Right ventricle myocardium superior (tissue), 1 donor: ENCODE measurements around the gene PHC2. TPM values are rescaled to one million over a fixed set of nuclear protein-coding genes. Genes with fewer than 3 reads are reported as not detected.
A peak's percentile ranks its signal among the peaks of the same experiment; 100 is the strongest.

Experiments
- ATAC-seq: fragments of 200-7000 bp; cut with Tn5 transposase; one replicate; pipeline ENCODE4 v1.9.1; 2020; ENCODE audit warnings: mild to moderate bottlenecking; ENCODE audit not compliant: poor library complexity
- DNase-seq: peaks from one replicate; pipeline ENCODE4 v3.0.0-alpha.2; 2020
- intact Hi-C: fragments of 100-400 bp; cut with DNase I; formaldehyde crosslinking; loops from one replicate; pipeline ENCODE4 v1.11.2; 2022
- total RNA-seq: library from RNA; stranded (reverse); fragmentation: NEBNext Ultra II Directional; extraction: Animal tissue kit (Norgen Biotek cat#: 25700); gene quantifications from one replicate; pipeline ENCODE4 v1.2.1, GENCODE V29; 2021
- donor health status: DM: no; HTN: yes; CAD: no; lungs with severe emphysema.

The PHC2 gene
- total RNA-seq, 1 donor from 2014 or later = 105 TPM

DNA sequence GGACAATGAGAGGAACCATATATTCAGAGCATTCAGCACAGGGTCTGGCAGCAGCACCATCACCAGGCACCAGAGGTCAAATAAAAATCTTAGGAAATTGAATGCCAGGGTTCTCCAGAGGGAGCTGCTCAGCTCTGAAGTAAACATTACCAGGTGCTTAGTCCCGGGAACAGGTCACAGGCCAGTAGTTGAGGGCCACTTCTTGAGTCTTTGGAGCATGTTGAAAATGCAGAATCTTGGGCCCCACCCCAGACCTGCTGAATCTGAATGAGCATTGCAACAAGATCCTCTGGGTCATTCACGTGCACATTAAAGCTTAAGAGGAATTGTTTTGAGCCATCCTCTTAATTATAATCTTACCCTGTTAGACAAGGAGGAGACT, 33.8 kb downstream of the PHC2 start:
- intact Hi-C loops = no loop called here
- DNase-seq = no peak

DNA sequence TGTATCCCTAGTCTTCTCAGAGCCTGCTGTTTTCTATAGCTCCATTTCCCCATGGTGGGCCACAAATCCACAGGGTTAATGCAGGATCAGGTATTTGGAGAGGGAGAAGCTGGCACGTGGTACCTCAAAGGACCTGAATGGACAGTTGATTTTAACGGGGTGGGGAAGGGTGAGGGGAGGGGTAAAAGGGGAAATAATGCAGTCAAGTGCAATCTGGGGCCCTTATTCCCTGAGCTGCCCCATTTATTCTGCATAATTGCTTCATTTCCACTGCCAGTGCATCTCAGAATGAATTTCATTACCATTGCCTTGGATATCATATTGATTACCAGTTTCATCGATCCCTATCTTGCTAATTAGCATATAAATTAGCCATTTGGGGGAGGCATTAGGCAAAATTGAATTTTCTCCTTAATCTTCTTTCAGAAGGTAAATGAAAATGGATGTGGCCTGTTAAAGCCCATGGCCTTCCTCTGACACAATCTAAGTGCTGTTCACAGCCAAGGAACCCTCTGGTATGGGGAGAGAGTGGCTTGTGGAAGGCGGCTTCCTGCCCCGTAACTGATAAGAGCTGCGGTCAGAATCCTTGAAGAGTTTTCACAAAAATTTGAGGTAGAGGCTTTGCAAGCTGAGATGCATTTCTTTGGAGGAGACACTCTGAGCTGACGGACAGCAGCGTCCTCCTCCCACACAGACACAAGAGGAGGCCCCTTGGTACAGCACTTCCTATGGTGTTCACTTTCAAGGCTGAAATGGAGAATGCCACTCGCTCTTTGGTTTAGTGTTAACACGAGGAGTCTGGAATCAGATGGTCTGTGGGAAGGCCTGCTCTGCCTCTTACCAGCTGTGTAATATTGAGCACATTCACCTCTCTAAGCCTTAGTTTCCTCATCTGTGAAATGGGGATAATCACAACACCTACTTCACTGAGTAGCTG, 34.4 kb downstream of the PHC2 start:
- ATAC-seq (no peak), DNase-seq (no peak)
- intact Hi-C loops = no loop called here

More for the DNA sequence above, 33.8 kb downstream of the PHC2 start:
- no peak for ATAC-seq

DNA sequence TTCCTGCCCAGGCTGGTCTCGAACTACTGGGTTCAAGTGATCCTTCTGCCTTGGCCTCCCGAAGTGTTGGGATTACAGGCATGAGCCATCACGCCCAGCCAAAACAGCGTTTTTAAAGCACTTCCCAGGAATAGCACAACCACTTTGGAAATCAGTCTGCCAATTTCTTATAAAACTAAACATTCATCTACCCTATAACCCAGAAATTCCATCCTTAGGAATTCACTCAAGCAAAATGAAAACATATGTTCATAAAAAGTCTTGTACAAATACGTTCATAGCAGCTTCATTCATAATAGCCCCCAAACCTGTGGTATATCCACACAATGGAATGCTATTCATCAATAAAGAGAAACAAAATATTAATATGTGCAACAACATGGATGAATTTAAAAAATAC, 36.1 kb downstream of the PHC2 start:
- intact Hi-C loops = no loop called here
- DNase-seq = no peak
- ATAC-seq = no peak

DNA sequence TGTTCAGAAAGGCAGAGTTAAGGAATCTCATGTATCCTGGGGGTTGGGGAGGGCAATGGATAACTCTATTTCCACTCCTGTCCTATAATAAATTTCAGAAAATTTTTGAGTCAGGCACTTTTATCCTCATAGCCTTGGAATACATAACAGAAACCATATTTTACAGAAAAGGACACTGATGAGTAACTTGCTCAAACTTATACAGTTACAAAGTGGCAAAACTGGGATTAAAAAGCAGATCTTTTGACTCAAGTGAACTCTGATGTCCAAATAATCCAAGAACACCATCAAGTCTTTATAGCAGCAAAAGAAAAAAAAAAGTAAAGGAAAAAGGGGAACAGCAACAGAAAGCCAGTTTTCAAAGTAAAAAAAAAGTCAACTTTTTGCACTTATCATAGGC, 36.9 kb downstream of the PHC2 start:
- intact Hi-C loops = no loop called here
- DNase-seq (no peak), ATAC-seq (no peak)

DNA sequence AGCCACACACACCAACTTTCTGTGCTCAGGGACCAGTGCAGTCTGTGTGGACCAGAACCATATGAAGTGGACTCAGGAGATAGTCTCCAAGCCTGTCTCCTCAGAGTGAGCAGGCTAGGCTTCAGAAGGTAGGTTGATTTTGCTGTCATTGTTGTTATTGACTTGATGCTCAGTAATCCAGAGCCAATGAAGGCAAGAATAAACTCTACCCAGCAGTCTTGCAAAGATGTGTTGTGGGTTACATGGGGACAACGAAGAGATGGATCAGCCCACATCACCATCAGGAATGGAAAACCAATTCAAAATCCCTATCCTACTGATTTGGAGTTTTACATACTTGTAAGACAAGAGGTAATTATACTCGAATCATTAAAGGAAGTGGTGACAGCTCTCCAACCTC, 37.4 kb downstream of the PHC2 start:
- intact Hi-C loops = no loop called here
- ATAC-seq = no peak

DNA sequence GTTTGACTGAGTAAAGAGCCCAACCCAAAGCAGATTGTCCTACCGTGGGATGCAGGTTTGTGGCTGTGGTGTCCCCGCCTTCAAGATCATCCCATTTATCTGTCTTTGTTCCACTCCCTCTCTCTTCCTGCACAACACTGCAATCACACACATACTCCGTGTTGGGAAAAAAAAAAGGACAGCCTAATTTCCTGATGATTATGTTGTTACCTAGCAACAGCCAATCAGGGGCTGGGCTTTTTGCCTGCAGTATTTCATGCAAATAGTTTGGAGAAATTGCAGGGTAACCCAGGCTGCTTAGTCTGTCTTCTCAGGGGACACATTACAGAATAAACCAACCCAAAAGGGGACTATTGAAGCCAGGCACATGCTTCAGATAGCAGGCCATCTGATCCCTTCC, 38.3 kb downstream of the PHC2 start:
- ATAC-seq = no peak
- intact Hi-C loops = no loop called here
- no peak for DNase-seq

More for the DNA sequence above, 37.4 kb downstream of the PHC2 start:
- no peak for DNase-seq

DNA sequence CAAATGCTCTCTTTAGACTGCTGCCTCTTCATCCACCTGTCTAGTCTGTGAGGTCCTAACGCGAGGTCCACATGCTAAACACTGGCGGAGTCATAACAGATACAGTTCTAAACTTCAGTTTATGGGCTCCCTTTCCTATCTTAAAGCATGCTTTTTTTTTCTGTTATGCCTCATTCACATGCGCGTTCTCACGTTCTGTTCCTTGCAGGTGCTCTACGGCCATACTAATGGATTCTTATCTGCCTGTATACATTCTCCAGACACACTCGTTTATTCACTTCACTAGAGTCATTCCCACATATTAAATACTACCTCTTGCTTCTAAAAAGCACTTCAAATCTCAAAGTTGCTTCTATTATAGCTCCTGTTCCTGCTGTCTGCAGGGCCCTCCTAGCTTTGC, 38.7 kb downstream of the PHC2 start:
- no peak for ATAC-seq
- no peak for DNase-seq
- intact Hi-C loops = no loop called here

DNA sequence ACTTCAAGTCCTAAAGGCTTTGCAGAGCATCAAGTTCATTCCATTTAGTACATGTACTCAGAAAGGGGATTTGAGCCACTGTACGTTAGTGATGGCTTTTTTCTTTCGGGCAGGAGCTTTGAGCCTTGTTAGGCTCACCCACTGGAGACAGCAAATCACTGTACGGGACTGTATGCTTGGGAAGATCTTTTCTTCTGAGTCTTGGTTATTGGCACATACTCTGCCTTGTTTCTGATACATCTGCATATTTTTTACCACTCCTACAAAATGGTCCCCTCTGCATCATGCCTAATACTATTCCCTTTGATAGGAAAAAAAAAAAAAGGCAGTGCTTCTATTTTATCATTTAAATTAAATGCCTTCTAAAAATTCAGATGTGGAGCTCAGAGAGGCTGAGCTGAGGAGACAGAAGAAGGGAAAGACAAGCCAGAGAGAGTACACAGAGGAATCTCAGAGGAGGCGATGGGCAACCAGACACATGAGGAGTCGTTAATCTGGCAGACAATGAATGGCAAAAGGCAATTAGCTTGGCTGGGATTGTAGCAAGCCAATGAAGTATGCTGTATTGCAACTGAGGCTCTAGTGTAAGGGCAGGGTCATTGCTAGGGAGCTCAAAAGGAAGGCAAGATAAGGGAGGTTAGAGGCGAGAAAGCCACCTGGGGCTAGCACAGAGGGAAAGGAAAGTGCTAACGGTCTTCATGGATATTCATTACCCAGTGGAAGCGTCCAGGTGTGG, 39.4 kb downstream of the PHC2 start:
- DNase-seq = no peak
- intact Hi-C loops = no loop called here
- ATAC-seq = no peak

DNA sequence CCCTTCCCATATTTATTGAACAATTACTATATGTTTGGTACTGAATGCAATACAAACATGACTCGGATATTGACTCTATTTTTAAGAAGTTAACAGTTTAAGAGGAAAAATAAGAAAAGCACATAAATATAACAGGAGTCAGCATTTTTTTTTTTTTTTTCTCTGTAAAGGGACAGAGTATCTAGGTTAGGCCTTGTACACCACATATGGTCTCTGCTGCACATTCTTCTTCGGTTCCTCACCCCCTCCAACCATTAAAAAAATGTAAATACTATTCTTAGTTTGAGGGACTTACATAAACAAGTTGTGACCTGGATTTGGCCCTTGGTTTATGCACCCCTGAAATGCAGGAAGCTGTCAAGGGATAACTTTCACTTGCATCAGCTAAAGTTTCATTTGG, 40.4 kb downstream of the PHC2 start:
- ATAC-seq = no peak
- intact Hi-C loops = no loop called here
- no peak for DNase-seq

DNA sequence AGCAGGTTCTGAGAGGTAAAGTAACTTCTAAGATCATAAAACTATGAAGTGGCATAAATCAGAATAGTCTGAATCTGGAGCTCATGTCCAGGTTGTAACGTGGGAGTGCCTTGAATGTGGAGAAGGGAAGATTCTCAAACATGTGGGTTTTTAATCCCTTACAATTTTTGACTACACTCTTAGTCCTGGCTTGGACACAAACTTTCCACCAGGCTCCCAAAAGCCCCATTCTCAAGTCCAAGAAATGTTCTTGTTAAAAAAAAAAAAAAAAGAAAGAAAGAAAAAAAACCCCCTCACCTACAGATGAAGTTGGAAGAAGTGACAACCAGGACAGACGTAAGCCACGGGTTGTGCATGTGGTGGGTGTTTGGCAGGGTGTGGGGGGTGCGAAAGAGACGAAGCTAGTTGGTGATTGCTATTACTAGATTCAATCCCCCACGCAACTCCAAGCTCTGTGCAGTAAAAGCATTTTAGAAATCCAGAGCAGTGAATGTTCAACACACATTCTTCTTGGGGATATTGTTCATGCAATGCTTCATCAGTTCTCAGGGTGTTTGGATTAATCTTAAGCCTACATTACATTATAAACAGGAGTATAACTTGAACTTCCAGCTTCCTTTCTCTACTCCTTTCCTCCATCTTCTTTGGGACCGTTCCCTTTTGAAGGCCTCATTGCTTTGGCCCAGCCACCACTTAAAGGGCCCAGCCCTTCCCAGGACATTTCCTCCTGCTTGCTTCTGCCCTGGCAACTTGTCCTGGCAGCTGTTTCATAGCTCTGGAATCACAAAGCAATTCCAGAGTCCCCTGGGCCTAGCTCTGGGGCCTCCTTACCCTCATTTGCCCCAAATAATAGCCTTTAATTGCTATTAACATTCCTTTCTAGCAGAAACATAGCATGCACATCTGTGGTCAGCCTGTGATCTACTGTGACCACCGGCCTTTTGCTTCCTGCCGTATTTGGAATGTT, 41.8 kb downstream of the PHC2 start:
- peak; percentile 70 for DNase-seq
- intact Hi-C loops = no loop called here

DNA sequence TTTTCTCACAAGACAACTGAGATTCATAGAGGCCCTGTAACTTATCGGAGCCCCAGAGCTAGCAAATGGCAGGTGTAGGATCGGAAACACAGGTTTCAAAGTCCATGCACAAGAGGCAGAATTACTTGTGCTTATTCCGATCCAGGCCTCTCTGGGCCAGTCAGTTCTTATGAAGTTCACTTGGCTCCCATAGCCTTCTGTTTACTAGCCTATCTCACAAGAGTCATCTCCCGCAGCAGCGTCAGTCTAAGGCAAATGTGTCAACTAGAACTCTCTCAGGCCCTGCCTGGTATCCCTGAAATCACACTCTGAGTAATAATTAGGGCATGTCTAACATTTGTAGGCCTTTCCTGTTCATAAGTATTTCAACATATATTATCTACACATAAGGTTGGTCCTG, 43.3 kb downstream of the PHC2 start:
- intact Hi-C loops = no loop called here
- DNase-seq = no peak
- peak; percentile 18 for ATAC-seq

More for the DNA sequence above, 41.8 kb downstream of the PHC2 start:
- ATAC-seq = peak; percentile 69

DNA sequence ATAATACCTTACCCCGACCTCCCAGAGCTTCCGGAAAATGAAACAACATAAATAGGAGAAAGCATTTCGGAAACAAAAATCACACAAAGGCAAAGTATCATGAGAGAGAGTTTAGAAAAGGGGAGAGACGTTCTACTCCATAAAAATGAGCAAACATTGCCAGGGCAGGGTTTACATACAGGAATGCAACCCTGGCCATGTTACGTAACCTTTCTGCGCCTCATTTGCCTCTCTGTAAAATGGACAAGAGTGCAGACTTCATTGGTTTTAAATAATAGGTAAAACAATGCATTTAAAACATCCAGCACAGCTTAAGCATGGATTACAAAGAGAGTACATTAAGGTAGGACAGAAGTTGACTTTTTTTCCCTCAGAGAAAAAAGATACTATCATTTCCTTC, 45.6 kb downstream of the PHC2 start:
- ATAC-seq = no peak
- intact Hi-C loops = no loop called here

DNA sequence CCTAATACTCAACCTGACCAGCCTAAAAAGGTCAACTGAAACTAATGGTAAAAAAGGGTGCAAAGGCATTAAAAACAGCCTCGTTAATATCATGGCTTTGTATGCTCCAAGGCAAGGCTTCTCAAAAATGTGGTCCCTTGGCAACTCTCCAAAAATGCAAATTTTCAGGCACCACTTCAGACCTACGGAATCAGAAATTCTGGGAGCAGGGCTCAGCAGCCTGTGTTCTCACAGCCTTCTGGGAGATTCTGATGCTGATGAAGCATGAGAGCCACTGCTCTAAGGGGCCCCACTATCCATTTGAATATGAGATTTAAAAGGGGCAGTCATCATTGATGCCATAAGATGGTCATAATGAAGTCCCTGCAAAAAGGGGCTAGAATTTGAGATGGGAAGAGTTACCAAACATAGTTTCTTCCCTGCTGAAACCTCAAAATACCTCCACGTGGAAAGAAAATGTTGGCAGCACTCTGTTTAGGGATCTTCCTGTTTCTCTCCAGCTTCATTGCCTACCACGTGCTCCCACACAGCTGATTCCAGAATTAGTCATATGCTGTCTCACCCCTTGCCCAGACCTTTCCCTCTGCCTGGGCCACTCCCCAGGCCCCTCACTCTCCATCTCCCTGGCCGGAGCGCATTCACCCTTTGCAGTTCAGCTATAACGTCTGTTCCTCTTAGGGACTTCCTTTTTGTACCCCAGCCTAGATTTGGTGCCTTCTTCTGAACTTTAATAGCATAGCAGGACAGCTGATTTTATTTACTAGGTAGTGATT, 46.7 kb downstream of the PHC2 start:
- no peak for DNase-seq
- ATAC-seq = no peak
- intact Hi-C loops = no loop called here

More for the DNA sequence above, 45.6 kb downstream of the PHC2 start:
- DNase-seq = no peak

DNA sequence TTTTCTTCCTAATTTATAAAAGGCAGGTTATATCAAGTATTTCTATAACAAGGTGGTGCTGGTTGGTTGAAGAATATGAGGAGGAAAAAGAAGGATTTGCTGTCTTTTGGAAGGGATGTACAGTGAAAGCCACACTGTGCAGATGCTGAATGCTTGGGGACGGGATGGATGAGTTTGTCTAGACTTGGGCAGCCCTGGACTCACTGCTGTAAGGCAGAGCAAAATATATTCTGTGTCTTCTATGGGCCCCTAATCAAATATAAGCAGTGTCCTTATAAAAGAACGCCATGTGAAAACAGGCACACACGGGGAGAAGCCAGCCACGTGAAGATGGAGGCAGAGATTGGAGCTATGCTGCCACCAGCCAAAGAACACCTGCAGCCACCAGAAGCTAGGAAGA, 47.4 kb downstream of the PHC2 start:
- DNase-seq (no peak), ATAC-seq (no peak)
- intact Hi-C loops = no loop called here

DNA sequence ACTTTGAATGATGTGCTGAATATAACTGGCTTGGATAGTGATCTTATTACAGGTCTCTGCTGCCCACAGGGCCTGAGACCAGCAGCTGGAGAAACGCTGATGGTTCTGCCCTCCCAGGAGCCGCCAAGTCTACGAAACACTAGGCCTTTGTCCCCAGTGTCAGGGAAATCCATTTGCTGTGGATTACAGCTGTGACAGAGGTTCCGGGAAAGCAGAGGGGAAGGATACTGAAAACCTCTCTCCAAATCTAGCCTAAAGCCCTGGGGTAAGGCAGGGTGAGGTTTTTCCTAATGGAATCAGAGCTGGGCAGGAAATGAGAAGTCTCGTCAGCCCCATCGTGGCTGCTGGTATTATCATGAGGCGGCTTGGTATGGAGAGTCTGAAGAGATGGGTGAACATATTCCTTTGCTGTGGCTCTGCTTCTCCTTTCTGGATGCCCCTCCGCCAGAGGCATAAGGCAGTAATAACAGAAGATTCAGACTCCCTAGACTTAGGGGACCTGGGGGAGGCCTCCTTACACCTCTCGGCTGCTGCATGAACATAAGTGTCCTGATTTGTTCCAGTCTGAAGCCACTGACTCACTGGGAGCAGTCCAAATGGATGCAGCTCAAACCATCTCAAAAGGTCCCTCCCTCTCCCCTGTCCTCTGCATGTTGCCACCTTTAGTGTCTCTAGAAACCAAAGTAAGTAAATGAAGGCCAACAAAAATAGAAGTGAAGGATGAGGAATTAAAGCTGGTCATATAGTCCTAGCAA, 48.1 kb downstream of the PHC2 start:
- intact Hi-C loops = no loop called here
- peak; percentile 47 for DNase-seq
- peak; percentile 49 for ATAC-seq

DNA sequence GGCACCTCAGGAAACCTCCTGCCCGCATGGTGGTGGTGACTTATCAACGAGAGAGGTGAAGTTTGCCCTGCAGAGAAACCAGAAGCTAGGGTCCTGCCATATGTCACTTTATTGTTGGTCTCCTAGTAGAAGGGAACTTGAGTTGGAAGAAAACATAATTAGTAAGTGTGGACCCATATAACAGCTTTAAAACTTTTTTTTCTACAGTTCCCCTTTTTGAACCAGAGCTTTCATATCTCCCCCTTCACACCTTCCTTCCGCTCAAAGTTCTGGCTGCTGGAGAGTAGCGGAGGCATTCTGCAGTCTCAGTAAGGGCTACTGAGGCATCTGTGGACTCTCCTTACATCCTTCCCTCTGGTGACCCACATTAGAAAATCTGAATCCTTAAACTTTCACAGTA, 48.9 kb downstream of the PHC2 start:
- ATAC-seq = no peak
- intact Hi-C loops = no loop called here
- DNase-seq = no peak

DNA sequence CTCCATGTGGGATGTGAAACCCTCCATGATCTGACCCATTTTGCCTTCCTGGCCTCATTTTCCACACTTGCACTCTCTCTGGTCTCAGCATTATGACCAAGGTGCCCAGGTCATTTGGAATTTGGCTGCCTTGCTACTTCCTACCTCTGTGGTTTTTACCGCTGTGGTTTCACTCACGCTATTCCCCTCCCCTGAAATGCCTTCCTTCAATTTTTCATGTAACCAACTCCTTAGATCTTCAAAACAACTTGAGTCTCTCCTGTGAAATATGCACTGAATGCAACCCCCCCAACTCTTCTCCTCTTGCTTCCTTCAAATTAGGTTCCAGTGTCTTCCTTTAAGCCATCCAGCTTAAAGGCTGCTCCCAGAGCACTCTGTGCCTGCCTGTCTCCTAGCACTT, 50.1 kb downstream of the PHC2 start:
- ATAC-seq (no peak), DNase-seq (no peak)
- intact Hi-C loops = no loop called here
